GM19035 (cell line): ENCODE results near the gene ZNRF1.
"Not testable (repeated sequence)": the region's sequence is repeated elsewhere in the genome, so short reads cannot be mapped to it uniquely, and the experiment has no call there.

Experiments used
- ATAC-seq: cut with Tn5 transposase; IDR thresholded peaks from one replicate; pipeline ENCODE4 v1.9.1; 2021; ENCODE audit not compliant: unreplicated experiment

Gene ZNRF1

GRCh38 chr16:75074920-75075687 is 76.3 kb downstream of the ZNRF1 start:
- peak; percentile 98 for ATAC-seq

- ATAC-seq, result no peak
Measured at GRCh38 chr16:75075688-75076268, 77.0 kb downstream of the ZNRF1 start.

GRCh38 chr16:75078886-75079285 is 80.1 kb downstream of the ZNRF1 start:
- no peak for ATAC-seq

GRCh38 chr16:75079346-75079926 is 80.6 kb downstream of the ZNRF1 start:
- no peak for ATAC-seq

- no peak for ATAC-seq
Measured at GRCh38 chr16:75080205-75081029, 81.6 kb downstream of the ZNRF1 start.

- ATAC-seq, result no peak
Measured at GRCh38 chr16:75081179-75081859, 82.5 kb downstream of the ZNRF1 start.

- ATAC-seq, result no peak
Measured at GRCh38 chr16:75083813-75084212, 85.0 kb downstream of the ZNRF1 start.

GRCh38 chr16:75085556-75085955 is 86.7 kb downstream of the ZNRF1 start:
- no peak for ATAC-seq

- no peak for ATAC-seq
Measured at GRCh38 chr16:75086281-75086680, 87.5 kb downstream of the ZNRF1 start.

GRCh38 chr16:75086688-75087374 is 88.0 kb downstream of the ZNRF1 start:
- ATAC-seq, result no peak

GRCh38 chr16:75087375-75087979 is 88.7 kb downstream of the ZNRF1 start:
- no peak for ATAC-seq

GRCh38 chr16:75088216-75088615 is 89.4 kb downstream of the ZNRF1 start:
- ATAC-seq, result no peak

- no peak for ATAC-seq
Measured at GRCh38 chr16:75088934-75089333, 90.1 kb downstream of the ZNRF1 start.

- ATAC-seq, result no peak
Measured at GRCh38 chr16:75089486-75090202, 90.8 kb downstream of the ZNRF1 start.

GRCh38 chr16:75090899-75091298 is 92.1 kb downstream of the ZNRF1 start:
- not testable (repeated sequence) for ATAC-seq

- ATAC-seq, result not testable (repeated sequence)
Measured at GRCh38 chr16:75091619-75092018, 92.8 kb downstream of the ZNRF1 start.

- no peak for ATAC-seq
Measured at GRCh38 chr16:75092777-75093176, 94.0 kb downstream of the ZNRF1 start.

GRCh38 chr16:75093598-75094540 is 95.0 kb downstream of the ZNRF1 start:
- ATAC-seq, result no peak
